Inflammatory macrophage (primary cell): ENCODE results near the gene OPTC.

Experiments used
- DNase-seq, 2 donors: peaks; one replicate each; pipeline ENCODE4 v3.0.0-alpha.2; 2020 to 2022

The OPTC gene

GRCh38 chr1:203492082-203492747, 1.7 kb upstream of the OPTC start:
- DNase-seq: no peak

- DNase-seq: no peak
Measured at GRCh38 chr1:203492748-203493130, 1.2 kb upstream of the OPTC start.

- no peak for DNase-seq
Measured at GRCh38 chr1:203495845-203496244, 1.9 kb downstream of the OPTC start.

- DNase-seq: no peak
Measured at GRCh38 chr1:203497269-203497777, 3.4 kb downstream of the OPTC start.

GRCh38 chr1:203499643-203500278, 5.8 kb downstream of the OPTC start:
- no peak for DNase-seq

DNA sequence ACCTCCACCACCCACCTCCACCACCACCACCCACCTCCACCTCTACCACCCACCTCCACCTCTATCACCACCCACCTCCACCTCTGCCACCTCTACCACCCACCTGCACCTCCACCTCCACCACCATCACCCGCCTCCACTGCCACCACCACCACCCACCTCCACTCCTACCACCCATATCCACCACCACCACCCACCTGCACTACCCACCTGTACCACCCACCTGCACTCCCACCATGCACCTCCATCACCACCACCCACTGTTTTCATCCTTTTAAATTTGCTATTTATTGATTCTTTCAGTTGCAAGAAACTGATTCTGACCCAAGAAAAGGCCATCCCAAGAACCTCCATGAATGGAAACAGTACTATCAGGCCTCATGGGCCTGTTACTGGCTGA, 6.3 kb downstream of the OPTC start:
- DNase-seq: no peak

DNA sequence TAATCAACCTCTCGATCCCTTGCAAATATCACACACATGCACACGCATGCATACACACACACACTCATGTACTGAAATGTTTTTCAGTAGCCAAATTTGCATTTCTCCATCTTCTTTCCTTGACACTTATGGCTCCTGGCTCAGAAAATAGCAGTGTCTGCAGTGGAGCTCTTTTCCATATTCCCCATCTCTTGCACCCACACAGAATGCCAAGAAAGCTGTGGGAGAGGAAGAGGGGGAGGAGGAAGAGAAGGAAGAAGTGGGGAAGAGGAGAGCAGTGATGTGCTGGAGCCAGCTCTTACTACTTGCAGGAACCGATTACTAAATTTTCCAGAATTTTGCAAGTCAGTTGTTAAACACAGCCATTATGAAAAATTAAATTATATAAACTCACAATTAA, 9.9 kb downstream of the OPTC start:
- no peak for DNase-seq

- peak; percentile 71 to 76 for DNase-seq
Measured at GRCh38 chr1:203504400-203505250, 10.7 kb downstream of the OPTC start.

DNA sequence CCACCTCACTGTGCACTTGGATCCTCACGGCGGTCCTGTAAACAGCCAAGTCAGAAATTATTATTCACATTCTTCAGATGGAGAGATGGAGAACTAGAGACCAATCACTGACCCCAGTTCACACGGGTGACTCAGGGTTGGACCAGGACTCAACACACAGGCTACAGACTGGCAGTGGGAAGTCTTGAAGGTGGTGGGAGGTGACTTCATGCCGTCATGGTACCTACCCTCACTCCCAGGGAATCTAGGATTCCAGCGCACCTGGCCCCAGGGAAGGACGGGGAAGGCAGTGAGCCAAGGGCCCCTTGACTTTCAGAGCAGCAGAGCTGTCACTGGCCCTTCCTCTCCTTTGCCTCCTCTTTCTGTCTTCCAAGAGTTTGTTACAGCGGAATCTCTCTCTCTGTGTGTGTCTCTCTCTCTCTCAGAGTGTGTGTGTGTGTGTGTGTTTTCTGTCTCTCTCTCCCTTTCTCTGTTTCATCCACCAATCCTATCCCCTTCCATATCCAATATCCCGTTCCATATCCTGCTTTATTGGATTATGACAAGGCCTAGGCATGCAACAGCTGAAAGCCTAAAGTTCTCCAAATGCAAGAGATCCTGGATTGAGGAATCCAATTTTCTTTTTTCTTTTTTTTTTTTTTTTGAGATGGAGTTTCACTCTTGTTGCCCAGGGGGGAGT, 11.7 kb downstream of the OPTC start:
- no peak for DNase-seq

DNA sequence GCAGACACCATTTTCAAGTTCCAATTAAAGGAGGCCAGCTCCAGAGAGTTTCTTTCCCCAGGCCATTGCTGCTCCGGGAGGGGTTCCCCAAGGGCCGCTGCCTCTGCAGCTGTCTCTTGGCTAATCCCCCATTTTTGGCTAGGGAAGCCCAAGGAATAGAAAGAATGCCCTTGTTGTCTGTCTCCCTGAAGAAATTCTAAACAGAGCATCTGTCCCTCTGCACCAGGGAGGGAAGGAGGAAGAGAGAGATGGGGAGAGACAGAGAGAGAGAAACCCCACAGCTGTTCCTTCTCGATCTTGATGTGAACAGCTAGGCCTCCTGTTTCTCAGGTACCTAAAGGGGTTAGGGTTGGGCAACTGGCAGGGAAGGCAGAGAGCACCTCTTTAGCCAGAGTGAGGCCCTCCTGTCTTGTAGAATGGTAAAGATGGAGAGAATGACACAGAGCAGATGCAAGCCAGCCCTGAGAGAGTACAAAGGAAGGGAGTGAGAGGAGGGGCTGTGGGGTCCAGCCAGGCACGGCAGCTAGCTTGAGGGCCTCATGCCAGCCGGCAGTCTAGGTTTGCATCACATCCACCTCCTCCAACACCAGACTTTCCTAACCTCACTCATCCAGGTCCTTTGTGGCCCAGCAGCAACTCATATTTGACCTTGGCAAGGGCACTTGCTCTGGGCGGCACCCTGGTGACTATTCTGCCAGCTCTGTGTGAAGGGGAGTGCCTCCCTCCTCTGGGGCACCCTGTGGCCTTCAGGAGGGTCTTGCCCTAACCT, 13.1 kb downstream of the OPTC start:
- DNase-seq: no peak

- DNase-seq: no peak
Measured at GRCh38 chr1:203507759-203508158, 13.8 kb downstream of the OPTC start.

- DNase-seq: no peak
Measured at GRCh38 chr1:203508463-203509073, 14.6 kb downstream of the OPTC start.

DNA sequence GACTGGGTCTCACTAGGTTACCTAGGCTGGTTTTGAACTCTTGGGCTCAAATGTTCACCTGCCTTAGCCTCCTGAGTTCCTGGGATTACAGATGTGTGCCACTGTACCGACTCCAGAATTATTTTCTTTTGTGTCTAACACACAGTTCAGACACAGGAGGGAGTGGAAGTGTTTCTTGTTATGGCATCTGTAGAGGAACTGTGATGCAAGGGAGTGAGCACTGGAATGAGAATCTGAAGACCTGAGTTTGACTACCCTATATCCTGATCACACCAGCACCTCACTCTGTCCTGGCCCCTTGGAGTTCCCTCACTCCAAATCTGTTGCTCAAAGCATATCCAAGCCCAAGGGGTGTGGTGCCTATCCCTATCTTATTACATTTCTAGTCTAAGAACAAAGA, 15.2 kb downstream of the OPTC start:
- DNase-seq: no peak

DNA sequence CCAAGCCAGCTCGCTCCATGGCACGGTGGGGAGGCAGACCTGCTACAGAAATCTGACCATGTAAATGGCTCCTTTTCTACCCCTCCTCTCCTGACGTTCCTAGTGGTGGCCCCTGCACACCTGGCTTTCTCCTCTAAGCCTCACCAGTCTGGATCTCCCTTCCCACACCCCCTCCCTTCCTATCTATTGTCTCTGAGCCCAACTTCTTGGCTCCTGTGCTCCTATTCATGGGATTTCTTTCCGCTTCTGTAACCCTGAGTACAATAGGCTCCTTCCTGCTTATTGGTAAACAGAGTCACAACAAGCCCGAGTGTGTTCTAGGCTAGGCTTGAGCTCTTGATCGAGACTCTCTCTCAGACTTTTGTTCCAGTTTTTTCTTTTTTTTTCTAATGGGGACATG, 17.6 kb downstream of the OPTC start:
- no peak for DNase-seq

- DNase-seq: peak; percentile 5 to 52
Measured at GRCh38 chr1:203511930-203512329, 18.0 kb downstream of the OPTC start.

DNA sequence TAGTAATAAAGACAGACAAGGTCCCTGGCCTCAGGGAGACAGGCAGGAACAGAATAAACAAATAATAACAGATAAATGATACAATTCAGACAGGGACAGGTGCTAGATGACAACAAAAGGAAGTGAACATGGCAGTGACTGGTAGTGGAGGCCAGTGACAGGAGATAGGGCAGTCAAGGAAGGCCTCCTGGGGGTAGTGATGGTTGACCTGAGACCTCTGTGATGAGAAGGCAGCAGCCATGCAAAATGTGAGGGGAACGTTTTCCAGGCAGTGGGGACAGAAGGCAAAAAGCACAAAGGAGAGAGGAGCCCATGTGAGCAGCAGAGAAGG, 18.5 kb downstream of the OPTC start:
- no peak for DNase-seq

DNA sequence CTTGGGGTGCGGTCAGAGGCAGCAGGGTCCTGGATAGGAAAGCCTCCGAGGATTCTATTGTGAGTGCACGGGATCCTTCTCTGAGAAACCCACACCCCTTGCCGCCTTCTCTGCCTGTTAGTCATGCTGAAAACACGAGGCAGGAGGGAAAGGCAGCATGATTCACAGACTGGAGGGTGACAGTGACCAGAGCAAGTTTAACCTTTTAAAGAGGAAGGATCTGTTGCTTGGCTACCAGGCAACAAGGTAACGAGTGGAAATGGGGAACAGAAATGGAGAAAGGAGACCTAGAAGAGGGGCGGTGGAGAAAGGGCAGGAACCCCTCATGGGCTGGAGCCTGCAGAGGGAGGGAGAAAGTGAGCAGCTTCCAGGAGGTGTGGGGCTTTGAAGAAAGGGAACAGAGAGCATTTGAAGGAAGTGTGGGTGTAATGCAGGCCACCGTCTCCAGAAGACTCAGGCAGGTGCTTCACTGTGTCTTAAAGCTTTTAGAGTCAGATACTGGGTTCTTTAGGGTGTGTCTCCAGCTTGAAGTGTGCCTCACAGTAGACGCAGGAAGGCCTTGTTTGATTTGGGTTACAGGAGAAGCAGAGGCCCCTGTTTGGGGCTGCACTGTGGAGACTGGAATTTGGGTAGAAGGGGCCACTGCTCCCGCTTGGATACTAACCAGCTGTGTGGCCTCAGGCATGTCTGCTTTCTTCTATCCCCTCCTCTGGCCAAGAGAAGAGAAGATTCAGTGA, 19.1 kb downstream of the OPTC start:
- peak; percentile 90 to 94 for DNase-seq

DNA sequence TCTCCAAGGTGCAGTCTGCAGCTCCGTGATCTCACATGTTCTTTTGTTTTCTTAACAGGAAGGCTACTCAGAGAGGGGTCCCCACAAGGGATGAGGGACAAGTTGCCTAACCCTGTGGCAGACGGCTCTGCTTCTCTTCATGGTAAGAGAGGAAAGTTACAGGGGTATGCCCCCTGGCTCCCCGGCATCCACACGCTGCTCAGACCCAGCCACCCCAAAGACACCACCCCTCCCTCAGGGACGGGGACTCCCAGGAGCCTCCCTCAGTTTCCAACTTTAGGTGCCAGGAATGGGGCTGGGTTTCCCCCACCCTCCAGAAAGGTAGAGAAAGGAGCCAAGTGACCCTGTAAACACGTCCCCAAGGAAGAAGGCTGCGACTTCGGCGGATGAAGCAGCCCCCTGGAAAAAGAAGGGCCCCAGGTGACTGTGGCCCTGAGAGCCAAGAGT, 19.7 kb downstream of the OPTC start:
- DNase-seq: no peak

DNA sequence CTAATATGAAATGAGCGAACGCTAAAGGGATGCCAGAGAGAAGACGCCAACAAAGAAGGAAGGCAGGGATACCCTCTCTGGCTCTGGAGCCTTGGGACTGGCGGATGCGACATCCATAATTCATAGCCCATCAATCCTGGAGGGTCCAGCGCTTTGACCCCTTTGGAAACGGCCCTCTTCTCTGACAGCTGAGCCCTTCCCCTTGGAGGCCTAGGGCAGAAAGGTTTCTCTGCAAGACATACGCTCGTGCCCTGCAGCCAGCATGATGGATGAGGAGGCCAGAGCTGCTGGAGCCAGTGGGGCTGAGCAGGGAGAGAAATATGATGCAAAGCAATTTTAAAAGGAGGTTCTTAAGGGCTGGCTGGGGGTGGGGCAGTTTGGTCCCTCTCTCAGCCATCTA, 22.2 kb downstream of the OPTC start:
- DNase-seq: no peak

DNA sequence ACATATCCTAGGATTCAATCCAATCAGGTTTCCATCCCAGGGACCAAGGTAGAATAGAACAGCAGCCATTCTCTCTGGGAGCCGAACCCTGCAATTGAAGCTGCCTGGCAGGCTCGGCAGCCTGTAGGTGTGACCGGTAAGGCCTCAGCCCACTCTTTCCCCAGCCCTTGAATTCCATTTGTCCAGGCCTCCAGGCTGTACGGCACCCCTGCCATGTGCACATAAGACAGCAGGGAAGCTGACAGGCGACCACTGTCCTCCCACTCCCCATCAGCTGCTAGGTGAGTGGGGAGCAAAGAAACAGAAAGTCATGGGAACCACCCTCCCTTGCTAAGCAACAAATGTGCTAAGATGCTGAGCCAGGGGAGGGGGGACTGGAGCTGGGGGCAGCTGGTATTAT, 23.0 kb downstream of the OPTC start:
- DNase-seq: peak in 1 of 2 donors; percentile 52
